Neuronal stem cell (in vitro differentiated cells): Measurements from ENCODE around the gene KCNIP2.

Source experiments
- DNase-seq: peaks from one replicate; pipeline ENCODE4 v3.0.0-alpha.2; 2013; ENCODE audit warnings: low spot score
- H2AFZ ChIP-seq: one replicate; pipeline ENCODE4 v1.6.1; 2013; ENCODE audit warnings: mild to moderate bottlenecking, low read length, inconsistent platforms
- H2AK5ac ChIP-seq: 2 replicates; pipeline ENCODE4 v1.6.1; 2013; ENCODE audit warnings: low read depth, mild to moderate bottlenecking, inconsistent platforms, low read length, moderate library complexity, mixed read lengths
- H2BK120ac ChIP-seq: 2 replicates; pipeline ENCODE4 v1.6.1; 2013; ENCODE audit warnings: low read depth, mild to moderate bottlenecking, inconsistent platforms, low read length, moderate library complexity, mixed read lengths
- H2BK12ac ChIP-seq: one replicate; pipeline ENCODE4 v1.6.1; 2013; ENCODE audit warnings: low read length, inconsistent platforms
- H2BK15ac ChIP-seq: 2 replicates; pipeline ENCODE4 v1.6.1; 2013; ENCODE audit warnings: mild to moderate bottlenecking, low read length, inconsistent platforms, mixed read lengths
- H2BK5ac ChIP-seq: one replicate; pipeline ENCODE4 v1.6.1; 2013; ENCODE audit warnings: inconsistent platforms, mild to moderate bottlenecking, low read length, moderate library complexity
- H3K14ac ChIP-seq: one replicate; pipeline ENCODE4 v1.6.1; 2013; ENCODE audit warnings: low read length, inconsistent platforms
- H3K18ac ChIP-seq: 2 replicates; pipeline ENCODE4 v1.6.1; 2013; ENCODE audit warnings: low read length, inconsistent platforms
- H3K23ac ChIP-seq: 2 replicates; pipeline ENCODE4 v1.6.1; 2013; ENCODE audit warnings: low read depth, mild to moderate bottlenecking, mixed read lengths, low read length, inconsistent platforms; ENCODE audit not compliant: poor library complexity
- H3K27ac ChIP-seq: replicated peaks from 3 replicates; pipeline ENCODE4 v1.5.1; 2013; ENCODE audit warnings: low read length, inconsistent platforms
- H3K27me3 ChIP-seq, 3 experiments: 2 replicates each; pipeline ENCODE4 v1.6.1; 2013; ENCODE audit warnings: low read length in 3 of 3, mild to moderate bottlenecking in 2 of 3, inconsistent platforms in 1 of 3, low read depth in 1 of 3, mixed read lengths in 1 of 3, moderate library complexity in 1 of 3; ENCODE audit not compliant: control insufficient read depth in 3 of 3, insufficient read depth in 3 of 3
- H3K36me3 ChIP-seq, 2 donors: replicated peaks in 1 of 2; 2 replicates each; pipeline ENCODE4 v1.6.1; 2013; ENCODE audit warnings: low read length in 2 of 2; ENCODE audit not compliant: control insufficient read depth in 2 of 2, insufficient read depth in 2 of 2
- H3K4ac ChIP-seq: 2 replicates; pipeline ENCODE4 v1.6.1; 2013; ENCODE audit warnings: inconsistent platforms, mild to moderate bottlenecking, low read length, moderate library complexity
- H3K4me1 ChIP-seq, 2 donors: 1 replicate in 1 of 2; 2 replicates in 1 of 2; pipeline ENCODE4 v1.6.1; 2013; ENCODE audit warnings: low read length in 2 of 2, low read depth in 1 of 2; ENCODE audit not compliant: control insufficient read depth in 2 of 2, insufficient read depth in 1 of 2
- H3K4me2 ChIP-seq: one replicate; pipeline ENCODE4 v1.6.1; 2013; ENCODE audit warnings: mild to moderate bottlenecking, low read length, inconsistent platforms; ENCODE audit not compliant: insufficient read depth, poor library complexity, severe bottlenecking
- H3K4me3 ChIP-seq, 2 donors: 2 replicates each; pipeline ENCODE4 v1.5.1; 2013; ENCODE audit warnings: low read length in 2 of 2, mild to moderate bottlenecking in 2 of 2, inconsistent platforms in 1 of 2, moderate library complexity in 1 of 2
- H3K79me1 ChIP-seq: one replicate; pipeline ENCODE4 v1.6.1; 2013; ENCODE audit warnings: low read depth, mild to moderate bottlenecking, inconsistent platforms, low read length, moderate library complexity
- H3K9ac ChIP-seq: one replicate; pipeline ENCODE4 v1.6.1; 2013; ENCODE audit warnings: mild to moderate bottlenecking, low read depth, low read length, inconsistent platforms; ENCODE audit not compliant: poor library complexity
- H3K9me3 ChIP-seq, 2 donors: replicated peaks in 1 of 2; 2 replicates each; pipeline versions ENCODE3 to v1.6.1; 2013; ENCODE audit warnings: low read length in 2 of 2, mild to moderate bottlenecking in 2 of 2, inconsistent platforms in 1 of 2, low read depth in 1 of 2, mixed read lengths in 1 of 2, moderate library complexity in 1 of 2; ENCODE audit not compliant: control insufficient read depth in 2 of 2, insufficient read depth in 1 of 2
- H4K8ac ChIP-seq: one replicate; pipeline ENCODE4 v1.6.1; 2013; ENCODE audit warnings: low read depth, mild to moderate bottlenecking, inconsistent platforms, low read length, moderate library complexity
- H4K91ac ChIP-seq: one replicate; pipeline ENCODE4 v1.6.1; 2013; ENCODE audit warnings: low read length, low read depth, mild to moderate bottlenecking, inconsistent platforms; ENCODE audit not compliant: poor library complexity
- WGBS, 2 donors: extraction: QIAGEN DNeasy Blood & Tissue Kit; methylation state at CpG; one replicate each; pipeline ENCODE4 v1.1.7; 2013; ENCODE audit warnings: missing lambda C conversion rate in 2 of 2, mixed read lengths in 1 of 2; ENCODE audit not compliant: insufficient read length in 2 of 2, insufficient replicate concordance in 1 of 2; ENCODE audit errors: extremely low coverage in 2 of 2; 5-methylcytosine and 5-hydroxymethylcytosine counted together

The KCNIP2 gene

DNA sequence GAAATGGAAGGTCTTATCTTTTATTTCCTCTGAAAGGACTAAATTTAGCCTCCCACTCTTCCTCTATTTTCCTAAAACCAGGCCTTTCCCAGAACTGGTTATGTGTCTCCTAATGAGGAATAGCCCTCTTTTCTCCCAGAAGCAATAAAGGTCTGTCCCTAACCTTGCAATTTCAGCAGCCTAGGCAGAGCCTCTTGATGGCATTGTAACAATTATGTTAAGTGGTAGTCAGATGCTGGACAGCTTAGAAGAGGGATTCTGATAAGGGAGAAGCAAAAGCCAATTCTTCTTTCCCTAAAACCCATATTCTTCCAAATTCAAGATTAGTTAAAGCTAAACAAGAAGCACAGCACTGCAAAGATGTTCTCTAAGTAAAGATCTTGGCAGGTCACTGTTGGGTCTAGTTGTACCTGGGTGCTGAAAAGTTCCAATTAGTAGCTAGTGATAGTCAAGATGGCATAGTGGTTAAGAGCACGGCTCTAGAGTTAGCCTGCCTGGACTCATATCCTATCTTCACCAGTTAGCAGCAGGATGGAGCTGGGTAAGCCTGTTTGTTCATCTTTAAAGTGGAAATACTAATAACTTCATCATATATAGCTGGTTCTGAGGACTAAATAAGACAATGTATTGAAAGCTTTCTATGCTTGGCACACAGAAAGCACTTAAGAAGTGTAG is 14.3 kb upstream of the KCNIP2 start:
- no peak overlapping the region for H3K14ac ChIP-seq
- no peaks in the 10 kb centered on the region for H3K36me3 ChIP-seq
- no peak overlapping the region for H3K4me2 ChIP-seq
- no peaks in the 10 kb centered on the region for H3K27me3 ChIP-seq
- no peak overlapping the region for H3K18ac ChIP-seq
- no peak overlapping the region for H2BK5ac ChIP-seq
- no peak for DNase-seq
- H3K4me3 ChIP-seq, result no peak overlapping the region
- H3K9me3 ChIP-seq, result peaks cover 0 to 13% of the 10 kb centered on the region in 2 donors
- H3K79me1 ChIP-seq, result no peaks in the 10 kb centered on the region
- H2BK12ac ChIP-seq, result no peak overlapping the region
- no CpG with 5 or more reads among the region's 1 CpG for WGBS, 2 donors
- no peak overlapping the region for H3K27ac ChIP-seq
- H2AFZ ChIP-seq, result no peak overlapping the region
- H2BK120ac ChIP-seq, result no peak overlapping the region
- H3K4me1 ChIP-seq, result peaks cover 0 to 2% of the 10 kb centered on the region in 2 donors
- no peak overlapping the region for H2BK15ac ChIP-seq
- no peak overlapping the region for H3K4ac ChIP-seq
- H4K8ac ChIP-seq, result no peak overlapping the region
- H3K23ac ChIP-seq, result no peak overlapping the region
- H3K9ac ChIP-seq, result no peak overlapping the region
- H4K91ac ChIP-seq, result no peak overlapping the region
- H2AK5ac ChIP-seq, result no peak overlapping the region

DNA sequence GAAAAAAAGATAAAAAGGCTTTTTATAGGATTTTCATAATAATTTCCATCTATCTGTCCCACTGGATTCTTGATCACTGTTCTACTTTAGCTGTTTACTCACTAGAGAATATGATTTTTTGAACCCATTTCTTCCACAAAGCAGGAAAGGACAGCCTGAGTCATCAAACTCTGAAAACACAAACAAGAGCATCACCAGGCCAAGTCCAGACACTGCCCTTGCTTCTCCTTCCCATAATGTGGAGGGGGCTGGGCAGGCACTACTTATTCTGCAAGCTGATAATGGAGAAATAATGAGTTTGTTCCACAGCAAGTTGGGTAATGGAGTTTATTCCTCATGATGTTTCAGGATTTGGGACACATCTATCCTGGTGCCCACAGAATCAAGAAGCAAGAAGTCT is 13.0 kb upstream of the KCNIP2 start:
- no peak overlapping the region for H4K8ac ChIP-seq
- H2AFZ ChIP-seq, result no peak overlapping the region
- no peak overlapping the region for H3K27ac ChIP-seq
- H2BK120ac ChIP-seq, result no peak overlapping the region
- H3K79me1 ChIP-seq, result no peaks in the 10 kb centered on the region
- no peak overlapping the region for H4K91ac ChIP-seq
- peaks cover 0 to 13% of the 10 kb centered on the region in 2 donors for H3K9me3 ChIP-seq
- H3K23ac ChIP-seq, result no peak overlapping the region
- no peak overlapping the region for H2AK5ac ChIP-seq
- no peak overlapping the region for H3K4me3 ChIP-seq
- H3K27me3 ChIP-seq, result no peaks in the 10 kb centered on the region
- peaks cover 0 to 2% of the 10 kb centered on the region in 2 donors for H3K4me1 ChIP-seq
- no peak overlapping the region for H3K4me2 ChIP-seq
- H3K14ac ChIP-seq, result no peak overlapping the region
- no peak overlapping the region for H2BK15ac ChIP-seq
- H3K9ac ChIP-seq, result no peak overlapping the region
- no peak overlapping the region for H3K18ac ChIP-seq
- no peak overlapping the region for H2BK5ac ChIP-seq
- DNase-seq, result no peak
- H3K36me3 ChIP-seq, result no peaks in the 10 kb centered on the region
- no peak overlapping the region for H3K4ac ChIP-seq
- H2BK12ac ChIP-seq, result no peak overlapping the region

- Histone ChIP-seq H2AFZ (no peak overlapping the region), H3K27ac (no peak overlapping the region), H2BK12ac (no peak overlapping the region), H3K14ac (no peak overlapping the region), H3K36me3 (no peaks in the 10 kb centered on the region), H4K8ac (no peak overlapping the region), H3K23ac (no peak overlapping the region), H2AK5ac (no peak overlapping the region), H3K18ac (no peak overlapping the region), H3K4me2 (no peak overlapping the region), H3K4me1 (peaks cover 3 to 6% of the 10 kb centered on the region in 2 donors), H3K79me1 (no peaks in the 10 kb centered on the region), H3K4ac (no peak overlapping the region), H3K27me3 (no peaks in the 10 kb centered on the region), H2BK5ac (no peak overlapping the region), H2BK120ac (no peak overlapping the region), H3K9ac (no peak overlapping the region), H4K91ac (no peak overlapping the region), H3K9me3 (no peaks in the 10 kb centered on the region), H2BK15ac (no peak overlapping the region), H3K4me3 (no peak overlapping the region)
- DNase-seq, result no peak
- no CpG with 5 or more reads among the region's 4 CpGs for WGBS, 2 donors
These were observed 8.0 kb upstream of the KCNIP2 start for GRCh38 chr10:101851411-101852116.

DNA sequence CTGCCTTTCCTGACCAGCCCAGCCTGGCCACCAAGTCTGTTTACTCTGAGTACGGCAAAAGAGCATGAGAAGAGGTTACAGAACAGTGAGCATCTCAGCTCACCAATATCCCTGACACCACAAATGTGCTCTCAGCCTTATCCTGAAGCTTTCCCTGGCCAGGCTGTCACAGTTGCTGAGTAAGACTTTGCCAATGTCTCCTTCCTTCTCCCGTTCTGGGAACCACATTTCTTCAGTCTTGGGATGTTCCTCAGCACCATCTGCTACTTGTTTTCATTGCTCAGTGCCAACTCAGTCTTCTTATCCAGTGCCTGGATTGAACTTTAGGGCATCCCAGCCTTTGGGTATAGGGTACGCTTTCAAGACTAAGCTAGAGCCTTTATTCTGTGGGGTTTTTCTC is 7.1 kb upstream of the KCNIP2 start:
- Histone ChIP-seq H3K27ac (no peak overlapping the region), H3K79me1 (no peaks in the 10 kb centered on the region)

More for the DNA sequence above, 7.1 kb upstream of the KCNIP2 start:
- H3K27me3 ChIP-seq, result no peaks in the 10 kb centered on the region
- H3K4me2 ChIP-seq, result no peak overlapping the region
- no peak for DNase-seq
- no peak overlapping the region for H3K4me3 ChIP-seq
- no peak overlapping the region for H4K91ac ChIP-seq
- H3K14ac ChIP-seq, result no peak overlapping the region
- no peak overlapping the region for H3K18ac ChIP-seq
- H2AFZ ChIP-seq, result no peak overlapping the region
- H3K23ac ChIP-seq, result no peak overlapping the region
- no peak overlapping the region for H3K9ac ChIP-seq
- H2BK15ac ChIP-seq, result no peak overlapping the region
- no peak overlapping the region for H4K8ac ChIP-seq
- no peak overlapping the region for H2AK5ac ChIP-seq
- peaks cover 3 to 6% of the 10 kb centered on the region in 2 donors for H3K4me1 ChIP-seq
- no peaks in the 10 kb centered on the region for H3K9me3 ChIP-seq
- H2BK5ac ChIP-seq, result no peak overlapping the region
- no peak overlapping the region for H2BK12ac ChIP-seq
- no peak overlapping the region for H2BK120ac ChIP-seq
- H3K36me3 ChIP-seq, result no peaks in the 10 kb centered on the region
- no peak overlapping the region for H3K4ac ChIP-seq
- WGBS, 2 donors, result no CpG with 5 or more reads among the region's 3 CpGs
